ENCODE data around the gene DAZ3. TPM values are rescaled to one million over a fixed set of nuclear protein-coding genes. Genes with fewer than 3 reads are reported as not detected.
"Not testable (repeated sequence)": the region's sequence is repeated elsewhere in the genome, so short reads cannot be mapped to it uniquely, and the experiment has no call there.

Gene DAZ3
- total and polyA plus RNA-seq, 2 of the 13 experiments (the other 11 are each of a cell fraction or from before 2014, with no cell fraction given), result not detected

DNA sequence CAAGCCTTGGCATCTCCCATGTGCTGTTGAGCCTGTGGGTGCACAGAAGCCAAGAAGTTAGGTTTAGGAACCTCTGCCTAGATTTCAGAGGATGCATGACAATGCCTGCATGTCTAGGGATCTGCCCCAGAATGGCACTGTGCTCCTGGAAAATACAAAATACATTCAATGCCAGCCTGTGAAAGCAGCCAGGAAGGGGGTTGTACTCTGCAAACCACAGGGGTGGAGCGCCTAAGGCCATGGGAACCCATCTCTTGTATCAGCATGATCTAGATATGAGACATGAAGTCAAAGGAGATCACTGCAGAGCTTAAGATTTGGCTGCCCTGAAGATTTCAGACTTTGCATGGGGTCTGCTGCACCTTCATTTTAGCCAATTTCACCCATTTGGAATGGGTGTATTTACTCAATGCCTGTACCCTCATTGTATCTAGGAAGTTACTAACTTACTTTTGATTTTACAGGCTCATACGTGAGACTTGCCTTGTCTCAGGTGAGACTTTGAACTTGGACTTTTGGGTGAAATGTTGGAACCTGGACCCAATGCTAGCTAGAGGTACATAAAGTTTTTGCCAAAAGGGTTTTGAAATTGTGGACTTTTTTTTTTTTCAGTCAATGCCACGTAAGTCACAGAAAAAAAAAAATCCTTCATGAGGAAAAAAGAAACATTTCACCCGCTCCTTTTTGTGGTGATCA lies 11.1 kb upstream of the DAZ3 start:
- CTCF ChIA-PET (ENCODE audit: low intra/inter-chr PET ratio, low total read pairs); H3K79me2 ChIP-seq (ENCODE audit: insufficient read depth, low read length); H3K36me3 ChIP-seq (replicated peaks in 1 of 2; ENCODE audit: control insufficient read depth in 1 of 2, insufficient read depth in 2 of 2, low read length in 2 of 2); H3K9me3 ChIP-seq (ENCODE audit: low read length); H3K27ac ChIP-seq (ENCODE audit: extremely low read length, insufficient read depth, low read length); FAIRE-seq; H4K20me1 ChIP-seq (ENCODE audit: insufficient read depth, low read length); H3K9ac ChIP-seq (ENCODE audit: insufficient read depth, low read depth, low read length); BruUV-seq (replicated peaks); H3K27me3 ChIP-seq (ENCODE audit: control insufficient read depth in 1 of 2, insufficient read depth in 2 of 2, low read length in 2 of 2); ATAC-seq; POLR2A ChIA-PET; H2AFZ ChIP-seq (ENCODE audit: low read length); DNase-seq (ENCODE audit: low spot score); in situ Hi-C loops (cut with HindIII; ENCODE audit: extremely low pct_ligation_motif_present, low pct_unique_long_range_greater_than_20kb); H3K4me2 ChIP-seq (ENCODE audit: low read depth, low read length); H3K4me3 ChIP-seq (replicated peaks in 1 of 3; ENCODE audit: insufficient read depth in 1 of 3, low read depth in 2 of 3, low read length in 3 of 3); H3K4me1 ChIP-seq (ENCODE audit: insufficient read depth, low read length); intact Hi-C loops (cut with micrococcal nuclease; ENCODE audit: unreplicated experiment): not testable (repeated sequence)
- WGBS (ENCODE audit: low lambda C conversion rate), result 0% methylated on average over 2 of the region's 4 CpGs

GRCh38 chrY:24821836-24822235 lies 8.6 kb upstream of the DAZ3 start:
- H3K4me2 ChIP-seq (ENCODE audit: low read depth, low read length); BruUV-seq (replicated peaks); H3K27me3 ChIP-seq (ENCODE audit: control insufficient read depth in 1 of 2, insufficient read depth in 2 of 2, low read length in 2 of 2); H3K9me3 ChIP-seq (ENCODE audit: low read length); H3K79me2 ChIP-seq (ENCODE audit: insufficient read depth, low read length); H2AFZ ChIP-seq (ENCODE audit: low read length); POLR2A ChIA-PET; intact Hi-C loops (cut with micrococcal nuclease; ENCODE audit: unreplicated experiment); CTCF ChIA-PET (ENCODE audit: low intra/inter-chr PET ratio, low total read pairs); in situ Hi-C loops (cut with HindIII; ENCODE audit: extremely low pct_ligation_motif_present, low pct_unique_long_range_greater_than_20kb); FAIRE-seq; H3K27ac ChIP-seq (ENCODE audit: extremely low read length, insufficient read depth, low read length); H3K4me1 ChIP-seq (ENCODE audit: insufficient read depth, low read length); ATAC-seq; H4K20me1 ChIP-seq (ENCODE audit: insufficient read depth, low read length); H3K4me3 ChIP-seq (replicated peaks in 1 of 3; ENCODE audit: insufficient read depth in 1 of 3, low read depth in 2 of 3, low read length in 3 of 3); DNase-seq (ENCODE audit: low spot score); H3K9ac ChIP-seq (ENCODE audit: insufficient read depth, low read depth, low read length); H3K36me3 ChIP-seq (replicated peaks in 1 of 2; ENCODE audit: control insufficient read depth in 1 of 2, insufficient read depth in 2 of 2, low read length in 2 of 2): not testable (repeated sequence)
- no CpG with 5 or more reads among the region's 3 CpGs for WGBS (ENCODE audit: low lambda C conversion rate)

Other genes starting within 250 kb of the DAZ3 start
- not detected in 2 replicates for gene BPY2B, start 195.4 kb downstream of the DAZ3 start, total RNA-seq (2016; rRNA removed; fragmentation: Illumina TruSeq; extraction: Trizol)
- gene BPY2B, start 195.4 kb downstream of the DAZ3 start, polyA plus RNA-seq (2011; rRNA removed), result not detected in 2 replicates
- not detected in 2 replicates for gene DAZ4, start 20.5 kb upstream of the DAZ3 start, total RNA-seq (2016; rRNA removed; fragmentation: Illumina TruSeq; extraction: Trizol)
- gene DAZ4, start 20.5 kb upstream of the DAZ3 start, polyA plus RNA-seq (2011; rRNA removed), result 0.05 and 0.09 TPM in 2 replicates
- not detected in 2 replicates for gene BPY2C, start 238.7 kb upstream of the DAZ3 start, total RNA-seq (2016; rRNA removed; fragmentation: Illumina TruSeq; extraction: Trizol)
- not detected in 2 replicates for gene BPY2C, start 238.7 kb upstream of the DAZ3 start, polyA plus RNA-seq (2011; rRNA removed)

Data from HepG2 (cell line).